ENCODE data around the gene PLA2G6.

Gene PLA2G6

GRCh38 chr22:38220163-38220562 is 38.5 kb upstream of the PLA2G6 start:
- DNase-seq (ENCODE audit: low read depth in 2 of 2) = no peak
- no peak for TF ChIP-seq CTCF (IDR thresholded peaks at IDR 0.05; ENCODE audit: low read depth, low read length)
- no peak overlapping the region for H3K4me3 ChIP-seq (replicated peaks in 1 of 2; ENCODE audit: low read depth in 2 of 2, low read length in 2 of 2)

GRCh38 chr22:38219632-38220031 is 38.0 kb upstream of the PLA2G6 start:
- DNase-seq (ENCODE audit: low read depth in 2 of 2) = no peak
- no peak for TF ChIP-seq CTCF (IDR thresholded peaks at IDR 0.05; ENCODE audit: low read depth, low read length)
- no peak overlapping the region for H3K4me3 ChIP-seq (replicated peaks in 1 of 2; ENCODE audit: low read depth in 2 of 2, low read length in 2 of 2)

GRCh38 chr22:38218661-38219622 is 37.3 kb upstream of the PLA2G6 start:
- DNase-seq (ENCODE audit: low read depth in 2 of 2) = peak; percentile 96 to 97
- no peak for TF ChIP-seq CTCF (IDR thresholded peaks at IDR 0.05; ENCODE audit: low read depth, low read length)
- no peak overlapping the region for H3K4me3 ChIP-seq (replicated peaks in 1 of 2; ENCODE audit: low read depth in 2 of 2, low read length in 2 of 2)

GRCh38 chr22:38215156-38216038 is 33.8 kb upstream of the PLA2G6 start:
- TF ChIP-seq CTCF (IDR thresholded peaks at IDR 0.05; ENCODE audit: low read depth, low read length) = no peak
- no peak for DNase-seq (ENCODE audit: low read depth in 2 of 2)
- H3K4me3 ChIP-seq (replicated peaks in 1 of 2; ENCODE audit: low read depth in 2 of 2, low read length in 2 of 2) = no peak overlapping the region

GRCh38 chr22:38214302-38215056 is 32.8 kb upstream of the PLA2G6 start:
- peak overlapping the region in 1 of 2 donors; percentile 15 for H3K4me3 ChIP-seq (replicated peaks in 1 of 2; ENCODE audit: low read depth in 2 of 2, low read length in 2 of 2)
- no peak for TF ChIP-seq CTCF (IDR thresholded peaks at IDR 0.05; ENCODE audit: low read depth, low read length)
- peak; percentile 58 to 79 for DNase-seq (ENCODE audit: low read depth in 2 of 2)

- DNase-seq (ENCODE audit: low read depth in 2 of 2) = no peak
- H3K4me3 ChIP-seq (replicated peaks in 1 of 2; ENCODE audit: low read depth in 2 of 2, low read length in 2 of 2) = no peak overlapping the region
- TF ChIP-seq CTCF (IDR thresholded peaks at IDR 0.05; ENCODE audit: low read depth, low read length) = no peak
These were observed 32.3 kb upstream of the PLA2G6 start for GRCh38 chr22:38213990-38214301.

Measured in cardiac fibroblast (primary cell).